OCI-LY1 (cell line): ENCODE results near the gene KIF19.

Experiments used
- CTCF ChIP-seq: fragments of 200-600 bp; sonication (generic), shearing (Covaris generic); IDR thresholded peaks from 2 replicates; pipeline ENCODE4 v1.5.1; 2017; ENCODE audit warnings: mild to moderate bottlenecking, antibody characterized with exemption, low read length, moderate library complexity, mixed read lengths
- EZH2 ChIP-seq: fragments of 200-600 bp; sonication (generic), shearing (Covaris generic); IDR thresholded peaks from 2 replicates; pipeline ENCODE4 v1.8.0; 2017; ENCODE audit warnings: borderline replicate concordance, mixed run types, mild to moderate bottlenecking, antibody characterized with exemption, low read length, moderate library complexity, mixed read lengths

GRCh38 chr17:74371653-74372147 is 45.7 kb downstream of the KIF19 start:
- no peak for TF ChIP-seq CTCF
- TF ChIP-seq EZH2 = no peak
